K562 treated with DMSO at 1 percent for 12 hours (cell line): Measurements from ENCODE around the gene TOMM40L. TPM values are rescaled to one million over a fixed set of nuclear protein-coding genes. Genes with fewer than 3 reads are reported as not detected.

Experiments used
- total RNA-seq: library from RNA; unstranded; fragments of 300-600 nt; gene quantifications from 2 replicates; pipeline ENCODE4 v1.2.3, GENCODE V29; 2022; ENCODE audit not compliant: insufficient read depth

TOMM40L gene
- 15.8 and 16.9 TPM in 2 replicates for total RNA-seq

GRCh38 chr1:161225534-161226319 lies at the start of gene TOMM40L:
Gene TOMM40L, plus strand, starts transcription at chr1:161226060. Its CDS starts 430 bp downstream, at chr1:161226490.

GRCh38 chr1:161177112-161177935 lies 48.5 kb upstream of the TOMM40L start, which contains the start of gene B4GALT3:
Gene B4GALT3, minus strand, starts transcription at chr1:161177507. Its CDS starts 1,447 bp downstream, at chr1:161176060.

GRCh38 chr1:161198897-161199431 lies 26.9 kb upstream of the TOMM40L start, which contains the start of gene ADAMTS4:
Gene ADAMTS4, minus strand, starts transcription at chr1:161199054. Its CDS starts 427 bp downstream, at chr1:161198627.

GRCh38 chr1:161201836-161202712 lies 23.8 kb upstream of the TOMM40L start, which contains the start of gene NDUFS2:
Gene NDUFS2, plus strand, starts transcription at chr1:161202367. Its CDS starts 19 bp downstream, at chr1:161202386.

GRCh38 chr1:161215076-161215475 lies 10.8 kb upstream of the TOMM40L start, which contains the start of gene FCER1G:
Gene FCER1G, plus strand, starts transcription at chr1:161215295. Its CDS starts 27 bp downstream, at chr1:161215322.

GRCh38 chr1:161238039-161238473 lies 12.2 kb downstream of the TOMM40L start, which contains the start of gene NR1I3:
Gene NR1I3, minus strand, starts transcription at chr1:161238203. Its CDS starts 1,638 bp downstream, at chr1:161236565.

GRCh38 chr1:161258439-161259344 lies 32.8 kb downstream of the TOMM40L start, which contains the start of gene PCP4L1:
Gene PCP4L1, plus strand, starts transcription at chr1:161258745. Its CDS starts 230 bp downstream, at chr1:161258975.

Other genes with a start within 250 kb of the TOMM40L start
- gene F11R, start 204.9 kb upstream of the TOMM40L start, total RNA-seq: 30.3 and 70.7 TPM in 2 replicates
- 2.0 TPM in 1 of 2 replicates, not detected in the other for gene TSTD1, start 187.1 kb upstream of the TOMM40L start, total RNA-seq
- gene USF1, start 180.1 kb upstream of the TOMM40L start, total RNA-seq: 60.5 and 62.8 TPM in 2 replicates
- gene ARHGAP30, start 156.2 kb upstream of the TOMM40L start, total RNA-seq: not detected in 2 replicates
- not detected in 2 replicates for gene NECTIN4, start 136.5 kb upstream of the TOMM40L start, total RNA-seq
- not detected in 2 replicates for gene KLHDC9, start 127.7 kb upstream of the TOMM40L start, total RNA-seq
- 159 and 181 TPM in 2 replicates for gene PFDN2, start 108.0 kb upstream of the TOMM40L start, total RNA-seq
- 33.4 and 47.9 TPM in 2 replicates for gene NIT1, start 108.0 kb upstream of the TOMM40L start, total RNA-seq
- 21.0 and 35.0 TPM in 2 replicates for gene DEDD, start 93.4 kb upstream of the TOMM40L start, total RNA-seq
- gene UFC1, start 72.1 kb upstream of the TOMM40L start, total RNA-seq: 87.4 and 100 TPM in 2 replicates
- gene USP21, start 66.6 kb upstream of the TOMM40L start, total RNA-seq: 19.1 and 27.5 TPM in 2 replicates
- 29.1 and 35.6 TPM in 2 replicates for gene PPOX, start 59.6 kb upstream of the TOMM40L start, total RNA-seq
- gene B4GALT3, start 48.6 kb upstream of the TOMM40L start, total RNA-seq: 64.7 and 86.5 TPM in 2 replicates
- 1.3 and 1.7 TPM in 2 replicates for gene ADAMTS4, start 27.0 kb upstream of the TOMM40L start, total RNA-seq
- gene NDUFS2, start 23.7 kb upstream of the TOMM40L start, total RNA-seq: 91.5 and 101 TPM in 2 replicates
- 3.5 TPM in 1 of 2 replicates, not detected in the other for gene FCER1G, start 10.8 kb upstream of the TOMM40L start, total RNA-seq
- gene APOA2, start 2.4 kb upstream of the TOMM40L start, total RNA-seq: not detected in 2 replicates
- not detected in 2 replicates for gene NR1I3, start 12.1 kb downstream of the TOMM40L start, total RNA-seq
- not detected in 2 replicates for gene PCP4L1, start 32.7 kb downstream of the TOMM40L start, total RNA-seq
- 3.6 and 6.8 TPM in 2 replicates for gene MPZ, start 83.9 kb downstream of the TOMM40L start, total RNA-seq
- gene SDHC, start 88.3 kb downstream of the TOMM40L start, total RNA-seq: 109 and 198 TPM in 2 replicates
- gene CFAP126, start 141.8 kb downstream of the TOMM40L start, total RNA-seq: not detected in 2 replicates